D721Med (cell line): ENCODE results near the gene CRIP2.

Experiments
- DNase-seq: peaks from one replicate; pipeline ENCODE4 v3.0.0; 2011; ENCODE audit warnings: low spot score; ENCODE audit not compliant: insufficient read length
- FAIRE-seq: peaks from 2 replicates; lab custom pipeline; 2011; peaks lifted over from hg19 to GRCh38; lab: Jason Lieb, UNC
- TF ChIP-seq, protein P1 (sequence below): IDR thresholded peaks from 2 replicates; pipeline ENCODE4 v1.5.1; 2012; ENCODE audit warnings: mild to moderate bottlenecking, control low read depth; ENCODE audit not compliant: insufficient read depth; ENCODE audit errors: missing control alignments

CRIP2 gene

GRCh38 chr14:105493921-105494605, 19.4 kb downstream of the CRIP2 start:
- DNase-seq (no peak), FAIRE-seq (no peak)
- TF ChIP-seq, protein P1, sequence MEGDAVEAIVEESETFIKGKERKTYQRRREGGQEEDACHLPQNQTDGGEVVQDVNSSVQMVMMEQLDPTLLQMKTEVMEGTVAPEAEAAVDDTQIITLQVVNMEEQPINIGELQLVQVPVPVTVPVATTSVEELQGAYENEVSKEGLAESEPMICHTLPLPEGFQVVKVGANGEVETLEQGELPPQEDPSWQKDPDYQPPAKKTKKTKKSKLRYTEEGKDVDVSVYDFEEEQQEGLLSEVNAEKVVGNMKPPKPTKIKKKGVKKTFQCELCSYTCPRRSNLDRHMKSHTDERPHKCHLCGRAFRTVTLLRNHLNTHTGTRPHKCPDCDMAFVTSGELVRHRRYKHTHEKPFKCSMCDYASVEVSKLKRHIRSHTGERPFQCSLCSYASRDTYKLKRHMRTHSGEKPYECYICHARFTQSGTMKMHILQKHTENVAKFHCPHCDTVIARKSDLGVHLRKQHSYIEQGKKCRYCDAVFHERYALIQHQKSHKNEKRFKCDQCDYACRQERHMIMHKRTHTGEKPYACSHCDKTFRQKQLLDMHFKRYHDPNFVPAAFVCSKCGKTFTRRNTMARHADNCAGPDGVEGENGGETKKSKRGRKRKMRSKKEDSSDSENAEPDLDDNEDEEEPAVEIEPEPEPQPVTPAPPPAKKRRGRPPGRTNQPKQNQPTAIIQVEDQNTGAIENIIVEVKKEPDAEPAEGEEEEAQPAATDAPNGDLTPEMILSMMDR: no peak

GRCh38 chr14:105494606-105494929, 19.9 kb downstream of the CRIP2 start:
- FAIRE-seq: no peak
- no peak for DNase-seq
- TF ChIP-seq, protein P1: no peak

DNA sequence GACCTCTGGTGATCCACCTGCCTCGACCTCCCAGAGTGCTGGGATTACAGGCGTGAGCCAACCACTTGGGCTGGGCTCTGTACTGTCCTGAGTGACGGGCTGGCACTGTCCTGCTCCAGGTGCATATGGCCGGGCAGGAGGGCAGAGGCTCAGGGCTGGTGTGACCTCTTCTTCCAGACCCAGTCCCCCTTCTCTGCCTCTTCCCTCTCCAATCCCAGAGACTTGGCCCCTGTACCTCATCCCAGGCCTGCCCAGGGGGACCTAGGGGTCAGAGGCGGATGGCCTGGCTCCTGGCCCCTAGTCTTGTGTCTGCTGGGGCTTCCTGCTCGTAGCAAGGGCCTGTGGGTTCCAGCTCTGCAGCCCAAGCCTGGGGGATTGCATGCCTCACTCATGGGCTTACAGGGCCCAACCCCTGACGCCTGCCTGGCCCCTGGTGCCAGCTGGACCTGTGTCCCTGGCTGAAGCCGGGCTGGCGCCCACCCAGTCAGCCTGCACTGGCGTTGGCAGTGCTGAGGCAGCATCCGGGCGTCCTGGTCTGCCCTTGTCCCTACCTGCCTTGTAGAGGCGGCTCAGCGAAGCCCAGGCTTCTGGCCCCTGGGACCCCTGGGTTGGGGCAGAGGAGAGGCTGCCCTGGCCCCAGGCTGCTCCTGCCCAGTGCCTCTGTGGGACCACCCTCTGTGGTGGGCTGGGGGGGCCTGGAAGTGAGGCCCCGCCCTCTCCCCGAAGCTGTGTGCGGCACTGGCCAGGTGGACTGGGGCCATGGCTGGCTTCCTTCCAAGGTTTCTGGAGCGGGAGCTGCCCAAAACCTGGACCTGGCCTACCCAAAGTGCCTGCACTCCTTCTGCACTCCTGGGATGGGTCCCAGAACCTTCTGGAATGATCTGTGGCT, 20.7 kb downstream of the CRIP2 start:
- TF ChIP-seq, protein P1: no peak
- DNase-seq (no peak), FAIRE-seq (no peak)

GRCh38 chr14:105495990-105496830, 21.6 kb downstream of the CRIP2 start:
- DNase-seq: no peak
- TF ChIP-seq, protein P1: no peak
- FAIRE-seq: no peak

GRCh38 chr14:105496831-105497591, 22.4 kb downstream of the CRIP2 start:
- FAIRE-seq (no peak), DNase-seq (no peak)
- TF ChIP-seq, protein P1: no peak

- TF ChIP-seq, protein P1: no peak
- DNase-seq (no peak), FAIRE-seq (no peak)
Observed at GRCh38 chr14:105497671-105498429, 23.2 kb downstream of the CRIP2 start.
